Keratinocyte (primary cell): ENCODE data around the gene INO80. TPM values are rescaled to one million over a fixed set of nuclear protein-coding genes. Genes with fewer than 3 reads are reported as not detected.

Experiments
- DNase-seq: peaks from one replicate; pipeline ENCODE4 v3.0.0-alpha.2; 2011; ENCODE audit warnings: low read depth, missing footprints, low spot score
- FAIRE-seq: peaks from 2 replicates; lab custom pipeline; 2011; peaks lifted over from hg19 to GRCh38; lab: Jason Lieb, UNC
- H2AFZ ChIP-seq: 2 replicates; pipeline ENCODE4 v1.6.0; 2012; ENCODE audit warnings: low read length, control low read depth, inconsistent platforms; ENCODE audit not compliant: control insufficient read depth
- H3K27ac ChIP-seq: 2 replicates; pipeline ENCODE4 v1.5.1; 2011; ENCODE audit warnings: low read length; ENCODE audit not compliant: control insufficient read depth, insufficient read depth
- H3K27me3 ChIP-seq: 3 replicates; pipeline ENCODE4 v1.6.0; 2011; ENCODE audit warnings: low read length; ENCODE audit not compliant: control insufficient read depth, insufficient read depth; ENCODE audit errors: extremely low read depth
- H3K36me3 ChIP-seq, 2 experiments: 2 replicates in 1 of 2; 3 replicates in 1 of 2; pipeline ENCODE4 v1.5.1; 2011; ENCODE audit warnings: low read length in 2 of 2, mild to moderate bottlenecking in 1 of 2; ENCODE audit not compliant: control insufficient read depth in 2 of 2, insufficient read depth in 2 of 2; ENCODE audit errors: extremely low read depth in 1 of 2
- H3K4me1 ChIP-seq: 3 replicates; pipeline ENCODE4 v1.5.1; 2011; ENCODE audit warnings: low read length; ENCODE audit not compliant: control insufficient read depth, insufficient read depth; ENCODE audit errors: extremely low read depth
- H3K4me2 ChIP-seq: 3 replicates; pipeline ENCODE4 v1.6.0; 2011; ENCODE audit warnings: low read depth, low read length; ENCODE audit not compliant: control insufficient read depth, insufficient read depth; ENCODE audit errors: extremely low read depth
- H3K4me3 ChIP-seq, 3 experiments: fragments of 200-600 bp in 1 of 3; sonication (generic) in 1 of 3; 2 replicates in 2 of 3; 3 replicates in 1 of 3; pipeline ENCODE4 v1.5.1; 2011 to 2016; ENCODE audit warnings: low read length in 3 of 3, mild to moderate bottlenecking in 3 of 3, control low read depth in 2 of 3, inconsistent platforms in 1 of 3, low read depth in 1 of 3, mixed read lengths in 1 of 3, mixed run types in 1 of 3, moderate library complexity in 1 of 3; ENCODE audit not compliant: control insufficient read depth in 2 of 3, insufficient read depth in 2 of 3; ENCODE audit errors: extremely low read depth in 1 of 3
- H3K79me2 ChIP-seq: 2 replicates; pipeline ENCODE4 v1.6.0; 2012; ENCODE audit warnings: low read length; ENCODE audit not compliant: control insufficient read depth, insufficient read depth
- H3K9ac ChIP-seq: 3 replicates; pipeline ENCODE4 v1.6.0; 2011; ENCODE audit warnings: low read length; ENCODE audit not compliant: control insufficient read depth, insufficient read depth; ENCODE audit errors: extremely low read depth
- H3K9me1 ChIP-seq: 3 replicates; pipeline ENCODE4 v1.6.0; 2011; ENCODE audit warnings: low read length; ENCODE audit not compliant: control insufficient read depth, insufficient read depth; ENCODE audit errors: extremely low read depth
- H3K9me3 ChIP-seq: 2 replicates; pipeline ENCODE4 v1.5.1; 2012; ENCODE audit warnings: low read depth, low read length; ENCODE audit not compliant: control insufficient read depth
- H4K20me1 ChIP-seq: 3 replicates; pipeline ENCODE4 v1.6.0; 2011; ENCODE audit warnings: low read length; ENCODE audit not compliant: control insufficient read depth, insufficient read depth; ENCODE audit errors: extremely low read depth
- EZH2 ChIP-seq: IDR thresholded peaks from one replicate; pipeline ENCODE4 v1.6.1; 2012; ENCODE audit warnings: inconsistent platforms, mild to moderate bottlenecking, low read length, moderate library complexity
- dilution Hi-C: fragments of 300-500 bp; cut with MboI; formaldehyde crosslinking; loops from one replicate; pipeline ENCODE4 v1.7.0; 2020; ENCODE audit warnings: low sequenced_read_pairs; ENCODE audit not compliant: extremely low pct_ligation_motif_present
- polyA plus RNA-seq, 5 experiments: library from polyadenylated mRNA; depleted of rRNA in 3 of 5; stranded (reverse) in 3 of 5; stranded (forward) in 1 of 5; unstranded in 1 of 5; fragments of >200 nt; gene quantifications; 1 replicate in 1 of 5; 2 replicates in 3 of 5; 3 replicates in 1 of 5; pipeline versions ENCODE4 v1.2.1 to v1.2.3, GENCODE V29; 2011 to 2012; ENCODE audit warnings: missing spikeins in 2 of 5, low read depth in 1 of 5, low replicate concordance in 1 of 5
- TF ChIP-seq, protein P1 (sequence below), 3 experiments: IDR thresholded peaks in 1 of 3; conservative IDR thresholded peaks in 1 of 3; optimal IDR thresholded peaks in 1 of 3; 2 replicates in 2 of 3; 3 replicates in 1 of 3; pipeline versions ENCODE3 to v1.5.1; 2011; ENCODE audit warnings: low read length in 3 of 3, mild to moderate bottlenecking in 3 of 3, moderate library complexity in 2 of 3, control low read depth in 1 of 3, inconsistent platforms in 1 of 3; ENCODE audit not compliant: insufficient read depth in 2 of 3; ENCODE audit errors: extremely low read depth in 1 of 3

The INO80 gene
- polyA plus RNA-seq, 1 donor (not counting 4 experiments of a cell fraction or from before 2014, with no cell fraction given), result 10.3 TPM

GRCh38 chr15:41124058-41124457, 8.0 kb upstream of the INO80 start:
- peaks cover 11% of the 10 kb centered on the region for H3K4me1 ChIP-seq
- dilution Hi-C loops, result no loop called here
- FAIRE-seq, result no peak

GRCh38 chr15:41122849-41123248, 6.8 kb upstream of the INO80 start:
- DNase-seq, result no peak
- Histone ChIP-seq H4K20me1 (no peaks in the 10 kb centered on the region), H3K36me3 (no peaks in the 10 kb centered on the region), H2AFZ (no peak overlapping the region), H3K4me1 (peaks cover 11% of the 10 kb centered on the region), H3K27me3 (no peaks in the 10 kb centered on the region), H3K27ac (no peak overlapping the region), H3K4me3 (no peak overlapping the region), H3K9me3 (no peaks in the 10 kb centered on the region), H3K4me2 (no peak overlapping the region), H3K9ac (no peak overlapping the region), H3K79me2 (no peaks in the 10 kb centered on the region), H3K9me1 (no peaks in the 10 kb centered on the region)
- dilution Hi-C loops, result no loop called here
- no peak for TF ChIP-seq EZH2
- TF ChIP-seq, protein P1, sequence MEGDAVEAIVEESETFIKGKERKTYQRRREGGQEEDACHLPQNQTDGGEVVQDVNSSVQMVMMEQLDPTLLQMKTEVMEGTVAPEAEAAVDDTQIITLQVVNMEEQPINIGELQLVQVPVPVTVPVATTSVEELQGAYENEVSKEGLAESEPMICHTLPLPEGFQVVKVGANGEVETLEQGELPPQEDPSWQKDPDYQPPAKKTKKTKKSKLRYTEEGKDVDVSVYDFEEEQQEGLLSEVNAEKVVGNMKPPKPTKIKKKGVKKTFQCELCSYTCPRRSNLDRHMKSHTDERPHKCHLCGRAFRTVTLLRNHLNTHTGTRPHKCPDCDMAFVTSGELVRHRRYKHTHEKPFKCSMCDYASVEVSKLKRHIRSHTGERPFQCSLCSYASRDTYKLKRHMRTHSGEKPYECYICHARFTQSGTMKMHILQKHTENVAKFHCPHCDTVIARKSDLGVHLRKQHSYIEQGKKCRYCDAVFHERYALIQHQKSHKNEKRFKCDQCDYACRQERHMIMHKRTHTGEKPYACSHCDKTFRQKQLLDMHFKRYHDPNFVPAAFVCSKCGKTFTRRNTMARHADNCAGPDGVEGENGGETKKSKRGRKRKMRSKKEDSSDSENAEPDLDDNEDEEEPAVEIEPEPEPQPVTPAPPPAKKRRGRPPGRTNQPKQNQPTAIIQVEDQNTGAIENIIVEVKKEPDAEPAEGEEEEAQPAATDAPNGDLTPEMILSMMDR (optimal IDR thresholded peaks at IDR 0.05 in 1 of 3, IDR thresholded peaks at IDR 0.05 in 1 of 3, conservative IDR thresholded peaks at IDR 0.05 in 1 of 3; ENCODE audit: extremely low read depth in 1 of 3, insufficient read depth in 2 of 3, low read length in 3 of 3), result no peak
- no peak for FAIRE-seq

More at GRCh38 chr15:41124058-41124457, 8.0 kb upstream of the INO80 start:
- H3K9me1 ChIP-seq, result no peaks in the 10 kb centered on the region
- no peaks in the 10 kb centered on the region for H3K27me3 ChIP-seq
- no peak for DNase-seq
- no peaks in the 10 kb centered on the region for H4K20me1 ChIP-seq
- no peak overlapping the region for H2AFZ ChIP-seq
- no peaks in the 10 kb centered on the region for H3K36me3 ChIP-seq
- no peak overlapping the region for H3K4me2 ChIP-seq
- no peaks in the 10 kb centered on the region for H3K79me2 ChIP-seq
- H3K9ac ChIP-seq, result no peak overlapping the region
- TF ChIP-seq, protein P1 (optimal IDR thresholded peaks at IDR 0.05 in 1 of 3, IDR thresholded peaks at IDR 0.05 in 1 of 3, conservative IDR thresholded peaks at IDR 0.05 in 1 of 3; ENCODE audit: extremely low read depth in 1 of 3, insufficient read depth in 2 of 3, low read length in 3 of 3), result no peak
- TF ChIP-seq EZH2, result no peak
- H3K4me3 ChIP-seq, result no peak overlapping the region
- H3K9me3 ChIP-seq, result no peaks in the 10 kb centered on the region
- H3K27ac ChIP-seq, result no peak overlapping the region
